GM18951 (cell line): ENCODE results near the gene CCDC9.
"Not testable (repeated sequence)": the region's sequence is repeated elsewhere in the genome, so short reads cannot be mapped to it uniquely, and the experiment has no call there.

ENCODE experiments used
- POLR2A ChIP-seq: IDR thresholded peaks from 4 replicates; pipeline ENCODE4 v1.6.1; 2011; ENCODE audit warnings: mild to moderate bottlenecking; ENCODE audit not compliant: insufficient read length, insufficient read depth; ENCODE audit errors: extremely low read depth
- in situ Hi-C: fragments of 300-500 bp; cut with MboI; formaldehyde crosslinking; loops from one replicate; pipeline ENCODE4 v1.12.0; 2022; ENCODE audit warnings: low sequenced_read_pairs, mixed read lengths, inconsistent platforms; ENCODE audit not compliant: unreplicated experiment

Gene CCDC9

GRCh38 chr19:47274071-47274890 is 18.0 kb downstream of the CCDC9 start, which contains the start of gene INAFM1:
INAFM1 (plus strand) TSS chr19:47274885; CDS start chr19:47274920, 35 bp downstream.
- in situ Hi-C loops: no loop called here
- TF ChIP-seq POLR2A: peak; percentile 52

- in situ Hi-C loops: no loop called here
- TF ChIP-seq POLR2A: no peak
Observed at GRCh38 chr19:47274891-47275761, 18.8 kb downstream of the CCDC9 start.

GRCh38 chr19:47275791-47276461 is 19.6 kb downstream of the CCDC9 start:
- no peak for TF ChIP-seq POLR2A
- in situ Hi-C loops: no loop called here

GRCh38 chr19:47276513-47276912 is 20.2 kb downstream of the CCDC9 start:
- in situ Hi-C loops: not testable (repeated sequence)

- in situ Hi-C loops: no loop called here
Observed at GRCh38 chr19:47280183-47280797, 24.0 kb downstream of the CCDC9 start.

GRCh38 chr19:47283405-47284059 is 27.2 kb downstream of the CCDC9 start:
- TF ChIP-seq POLR2A: no peak
- in situ Hi-C loops: no loop called here

More at GRCh38 chr19:47280183-47280797, 24.0 kb downstream of the CCDC9 start:
- TF ChIP-seq POLR2A: no peak

- in situ Hi-C loops: no loop called here
- TF ChIP-seq POLR2A: no peak
Observed at GRCh38 chr19:47284324-47284899, 28.1 kb downstream of the CCDC9 start.

GRCh38 chr19:47296036-47296435 is 39.7 kb downstream of the CCDC9 start:
- TF ChIP-seq POLR2A: no peak
- in situ Hi-C loops: loop anchor here (5.0 kb wide), 1 partner anchor 91 kb away; no protein-coding TSS in a partner anchor

- in situ Hi-C loops: not testable (repeated sequence)
Observed at GRCh38 chr19:47300867-47301266, 44.5 kb downstream of the CCDC9 start.

GRCh38 chr19:47302249-47302648 is 45.9 kb downstream of the CCDC9 start:
- no peak for TF ChIP-seq POLR2A
- in situ Hi-C loops: no loop called here

GRCh38 chr19:47303966-47304365 is 47.6 kb downstream of the CCDC9 start:
- in situ Hi-C loops: no loop called here
- TF ChIP-seq POLR2A: no peak

GRCh38 chr19:47305309-47305751 is 49.0 kb downstream of the CCDC9 start:
- TF ChIP-seq POLR2A: no peak
- in situ Hi-C loops: no loop called here
